ENCODE measurements around the gene CACNA2D1.
"Not testable (repeated sequence)": the region's sequence is repeated elsewhere in the genome, so short reads cannot be mapped to it uniquely, and the experiment has no call there.

CACNA2D1 gene

DNA sequence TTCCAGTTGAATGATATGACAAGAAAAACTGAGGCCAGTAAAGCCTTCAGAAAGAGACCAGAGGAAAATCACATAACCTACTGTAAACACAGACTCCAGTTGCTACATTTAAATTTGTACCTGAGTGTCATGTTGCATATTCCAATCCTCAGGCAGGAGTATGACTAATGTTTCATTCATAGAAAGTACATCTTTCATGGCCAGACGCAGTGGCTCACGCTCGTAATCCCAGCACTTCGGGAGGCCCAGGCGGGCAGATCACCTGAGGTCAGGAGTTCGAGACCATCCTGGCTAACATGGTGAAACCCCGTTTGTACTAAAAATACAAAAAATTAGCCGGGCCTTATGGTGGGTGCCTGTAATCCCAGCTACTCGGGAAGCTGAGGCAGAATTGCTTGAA lies 429.0 kb downstream of the CACNA2D1 start:
- not testable (repeated sequence) for H3K56ac ChIP-seq (ENCODE audit: low read length); H3K23ac ChIP-seq (ENCODE audit: low read length); H3K4me1 ChIP-seq (ENCODE audit: control insufficient read depth, low read depth, low read length); H4K5ac ChIP-seq (ENCODE audit: low read length); H2BK15ac ChIP-seq (replicated peaks; ENCODE audit: low read depth); H2BK120ac ChIP-seq (ENCODE audit: low read depth, low read length); DNase-seq; H2AK5ac ChIP-seq (ENCODE audit: low read length); H2BK5ac ChIP-seq (ENCODE audit: low read length); H3K9ac ChIP-seq (ENCODE audit: low read length); H3K27ac ChIP-seq (ENCODE audit: low read depth, low read length); H3K79me1 ChIP-seq (ENCODE audit: low read length); H3K4ac ChIP-seq (ENCODE audit: low read depth, low read length); H3K4me2 ChIP-seq (ENCODE audit: low read length); H3K4me3 ChIP-seq (ENCODE audit: low read length); H3K79me2 ChIP-seq (ENCODE audit: control insufficient read depth, insufficient read depth, low read length); H3K36me3 ChIP-seq (ENCODE audit: control insufficient read depth, insufficient read depth, low read length); H3K18ac ChIP-seq (ENCODE audit: low read length); H4K8ac ChIP-seq (ENCODE audit: low read depth, low read length); H3K27me3 ChIP-seq (ENCODE audit: insufficient read depth, low read length, poor library complexity)
- WGBS (ENCODE audit: extremely low coverage, insufficient coverage, low lambda C conversion rate), result no CpG with 5 or more reads among the region's 9 CpGs

DNA sequence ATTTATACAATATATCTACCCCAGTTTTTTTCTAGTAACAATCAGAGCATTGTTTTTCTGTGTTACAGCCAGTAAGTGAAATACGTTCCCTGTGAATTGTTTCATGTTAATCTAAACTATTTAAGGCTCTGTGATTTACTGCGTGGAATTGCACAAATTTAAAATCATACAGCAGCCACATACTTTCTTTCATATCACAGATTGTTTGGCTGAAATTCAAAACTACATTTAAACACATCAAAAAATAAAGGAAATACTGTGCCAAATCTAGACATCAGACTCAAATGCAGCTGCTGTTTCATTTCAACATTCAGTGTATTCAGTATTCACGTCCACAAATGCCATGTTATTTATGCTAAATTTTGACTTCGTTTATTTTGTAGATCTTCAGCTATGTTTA lies 431.1 kb downstream of the CACNA2D1 start:
- Histone ChIP-seq H2BK120ac (ENCODE audit: low read depth, low read length) (no peak overlapping the region), H4K8ac (ENCODE audit: low read depth, low read length) (no peak overlapping the region), H3K4ac (ENCODE audit: low read depth, low read length) (no peak overlapping the region), H2AK5ac (ENCODE audit: low read length) (no peak overlapping the region), H3K23ac (ENCODE audit: low read length) (no peak overlapping the region), H2BK5ac (ENCODE audit: low read length) (no peak overlapping the region), H3K27me3 (ENCODE audit: insufficient read depth, low read length, poor library complexity) (no peaks in the 10 kb centered on the region), H3K4me2 (ENCODE audit: low read length) (no peak overlapping the region), H3K79me2 (ENCODE audit: control insufficient read depth, insufficient read depth, low read length) (no peaks in the 10 kb centered on the region), H3K36me3 (ENCODE audit: control insufficient read depth, insufficient read depth, low read length) (no peaks in the 10 kb centered on the region), H3K4me3 (ENCODE audit: low read length) (no peak overlapping the region), H3K4me1 (ENCODE audit: control insufficient read depth, low read depth, low read length) (no peaks in the 10 kb centered on the region), H3K9ac (ENCODE audit: low read length) (no peak overlapping the region), H4K5ac (ENCODE audit: low read length) (no peak overlapping the region), H3K79me1 (ENCODE audit: low read length) (no peaks in the 10 kb centered on the region), H3K56ac (ENCODE audit: low read length) (no peak overlapping the region), H3K27ac (ENCODE audit: low read depth, low read length) (no peak overlapping the region), H2BK15ac (replicated peaks; ENCODE audit: low read depth) (no peak overlapping the region), H3K18ac (ENCODE audit: low read length) (no peak overlapping the region)
- WGBS (ENCODE audit: extremely low coverage, insufficient coverage, low lambda C conversion rate), result no CpG with 5 or more reads among the region's 4 CpGs
- no peak for DNase-seq

DNA sequence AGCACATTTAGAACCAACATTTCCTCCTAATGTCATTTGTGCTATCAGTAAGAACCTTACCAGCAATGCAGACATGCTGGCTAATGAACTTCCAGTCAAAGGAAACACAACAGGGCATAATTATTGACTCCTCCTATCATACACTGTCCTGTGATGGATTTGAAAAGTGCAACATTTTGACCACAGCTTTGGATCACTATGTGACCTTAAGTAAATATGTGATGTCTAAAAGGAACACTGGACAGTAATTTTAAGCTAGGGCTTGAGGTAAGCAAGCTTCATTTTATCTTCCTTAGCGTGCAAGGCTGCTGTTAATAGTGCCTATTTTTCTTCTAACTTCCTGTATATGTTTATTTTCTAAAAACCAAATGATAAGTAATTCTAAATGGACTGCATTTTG lies 433.2 kb downstream of the CACNA2D1 start:
- no peaks in the 10 kb centered on the region for H3K36me3 ChIP-seq (ENCODE audit: control insufficient read depth, insufficient read depth, low read length)
- no peak overlapping the region for H2AK5ac ChIP-seq (ENCODE audit: low read length)
- H2BK5ac ChIP-seq (ENCODE audit: low read length), result no peak overlapping the region
- no peak overlapping the region for H3K56ac ChIP-seq (ENCODE audit: low read length)
- DNase-seq, result no peak
- H3K4me1 ChIP-seq (ENCODE audit: control insufficient read depth, low read depth, low read length), result no peaks in the 10 kb centered on the region
- H3K18ac ChIP-seq (ENCODE audit: low read length), result no peak overlapping the region
- H3K4ac ChIP-seq (ENCODE audit: low read depth, low read length), result no peak overlapping the region
- H4K5ac ChIP-seq (ENCODE audit: low read length), result no peak overlapping the region
- H3K79me2 ChIP-seq (ENCODE audit: control insufficient read depth, insufficient read depth, low read length), result no peaks in the 10 kb centered on the region
- no peaks in the 10 kb centered on the region for H3K79me1 ChIP-seq (ENCODE audit: low read length)
- no peak overlapping the region for H2BK120ac ChIP-seq (ENCODE audit: low read depth, low read length)
- no peaks in the 10 kb centered on the region for H3K27me3 ChIP-seq (ENCODE audit: insufficient read depth, low read length, poor library complexity)
- H3K4me2 ChIP-seq (ENCODE audit: low read length), result no peak overlapping the region
- no peak overlapping the region for H4K8ac ChIP-seq (ENCODE audit: low read depth, low read length)
- no peak overlapping the region for H2BK15ac ChIP-seq (replicated peaks; ENCODE audit: low read depth)
- no CpG with 5 or more reads among the region's 1 CpG for WGBS (ENCODE audit: extremely low coverage, insufficient coverage, low lambda C conversion rate)
- H3K4me3 ChIP-seq (ENCODE audit: low read length), result no peak overlapping the region
- no peak overlapping the region for H3K27ac ChIP-seq (ENCODE audit: low read depth, low read length)
- H3K23ac ChIP-seq (ENCODE audit: low read length), result no peak overlapping the region
- no peak overlapping the region for H3K9ac ChIP-seq (ENCODE audit: low read length)

DNA sequence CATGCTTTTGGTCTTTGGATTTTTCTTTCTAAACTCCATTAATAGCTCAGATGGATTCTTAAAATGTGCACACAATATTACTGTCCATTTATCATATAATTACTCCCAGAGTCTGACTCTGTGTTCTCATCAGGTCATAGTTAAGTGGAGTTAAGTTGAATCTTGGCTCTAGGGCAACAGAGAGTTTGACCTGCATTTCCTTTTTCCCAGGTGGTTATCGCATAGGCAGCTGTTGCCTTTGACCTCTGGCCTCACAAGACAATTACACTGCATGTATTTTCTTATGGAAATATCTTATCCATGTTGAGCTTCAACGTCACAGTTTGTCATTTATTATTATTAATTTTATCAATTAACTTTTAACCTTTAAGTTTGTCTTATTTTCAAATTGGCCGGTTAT lies 436.3 kb downstream of the CACNA2D1 start:
- Histone ChIP-seq H3K18ac (ENCODE audit: low read length) (no peak overlapping the region), H3K79me1 (ENCODE audit: low read length) (no peaks in the 10 kb centered on the region), H2BK5ac (ENCODE audit: low read length) (no peak overlapping the region), H3K27me3 (ENCODE audit: insufficient read depth, low read length, poor library complexity) (no peaks in the 10 kb centered on the region), H3K4me3 (ENCODE audit: low read length) (no peak overlapping the region), H2AK5ac (ENCODE audit: low read length) (no peak overlapping the region), H3K27ac (ENCODE audit: low read depth, low read length) (no peak overlapping the region), H3K9ac (ENCODE audit: low read length) (no peak overlapping the region), H4K5ac (ENCODE audit: low read length) (no peak overlapping the region), H3K4ac (ENCODE audit: low read depth, low read length) (no peak overlapping the region), H2BK15ac (replicated peaks; ENCODE audit: low read depth) (no peak overlapping the region), H3K23ac (ENCODE audit: low read length) (no peak overlapping the region), H3K4me1 (ENCODE audit: control insufficient read depth, low read depth, low read length) (no peaks in the 10 kb centered on the region), H4K8ac (ENCODE audit: low read depth, low read length) (no peak overlapping the region), H2BK120ac (ENCODE audit: low read depth, low read length) (no peak overlapping the region), H3K4me2 (ENCODE audit: low read length) (no peak overlapping the region), H3K36me3 (ENCODE audit: control insufficient read depth, insufficient read depth, low read length) (no peaks in the 10 kb centered on the region), H3K79me2 (ENCODE audit: control insufficient read depth, insufficient read depth, low read length) (no peaks in the 10 kb centered on the region), H3K56ac (ENCODE audit: low read length) (no peak overlapping the region)
- no peak for DNase-seq
- no CpG with 5 or more reads among the region's 3 CpGs for WGBS (ENCODE audit: extremely low coverage, insufficient coverage, low lambda C conversion rate)

DNA sequence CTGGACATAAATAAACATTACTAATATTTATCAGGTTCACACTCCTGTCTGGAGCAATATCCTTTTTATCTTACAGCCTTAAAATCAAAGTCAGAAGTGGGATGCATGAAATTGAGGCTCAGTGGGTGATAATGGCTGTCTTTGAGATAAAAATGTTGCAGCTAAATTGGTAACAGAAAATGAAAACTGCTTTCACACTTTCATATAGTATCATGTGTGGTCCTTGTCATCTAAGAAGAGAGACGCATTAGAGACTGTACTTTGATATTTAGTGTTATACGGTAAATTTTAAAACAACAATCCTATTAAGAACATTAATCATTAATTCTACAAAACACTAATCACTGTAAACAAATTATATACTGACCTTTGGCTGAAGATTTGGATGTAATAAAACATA lies 438.5 kb downstream of the CACNA2D1 start:
- Histone ChIP-seq H4K5ac (ENCODE audit: low read length) (no peak overlapping the region), H2BK120ac (ENCODE audit: low read depth, low read length) (no peak overlapping the region), H2BK15ac (replicated peaks; ENCODE audit: low read depth) (no peak overlapping the region), H4K8ac (ENCODE audit: low read depth, low read length) (no peak overlapping the region), H3K4me3 (ENCODE audit: low read length) (no peak overlapping the region), H3K36me3 (ENCODE audit: control insufficient read depth, insufficient read depth, low read length) (no peaks in the 10 kb centered on the region), H3K23ac (ENCODE audit: low read length) (no peak overlapping the region), H3K9ac (ENCODE audit: low read length) (no peak overlapping the region), H3K4ac (ENCODE audit: low read depth, low read length) (no peak overlapping the region), H3K79me1 (ENCODE audit: low read length) (no peaks in the 10 kb centered on the region), H3K18ac (ENCODE audit: low read length) (no peak overlapping the region), H3K27ac (ENCODE audit: low read depth, low read length) (no peak overlapping the region), H2AK5ac (ENCODE audit: low read length) (no peak overlapping the region), H3K79me2 (ENCODE audit: control insufficient read depth, insufficient read depth, low read length) (no peaks in the 10 kb centered on the region), H2BK5ac (ENCODE audit: low read length) (no peak overlapping the region), H3K4me2 (ENCODE audit: low read length) (no peak overlapping the region), H3K56ac (ENCODE audit: low read length) (no peak overlapping the region), H3K4me1 (ENCODE audit: control insufficient read depth, low read depth, low read length) (no peaks in the 10 kb centered on the region), H3K27me3 (ENCODE audit: insufficient read depth, low read length, poor library complexity) (no peaks in the 10 kb centered on the region)
- 100% methylated on average over 1 of the region's 2 CpGs for WGBS (ENCODE audit: extremely low coverage, insufficient coverage, low lambda C conversion rate)
- DNase-seq, result no peak

DNA sequence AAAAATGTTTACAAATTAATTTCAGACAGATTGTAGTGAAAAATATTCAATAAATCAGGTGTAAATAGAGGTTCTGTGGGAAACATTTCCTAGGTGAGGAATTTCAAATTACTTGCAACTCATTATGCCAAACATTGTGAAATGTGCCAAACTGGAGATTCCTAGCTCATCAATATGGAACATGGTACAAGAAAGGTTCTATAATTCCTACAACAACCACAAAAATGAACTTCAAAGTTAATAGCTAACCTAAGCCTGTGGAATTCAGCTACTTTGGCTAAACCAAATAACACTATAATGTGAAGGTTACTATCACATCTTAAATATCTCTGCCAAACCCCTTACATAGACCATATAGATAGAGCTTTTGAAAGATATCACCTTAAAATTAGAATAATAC lies 450.4 kb downstream of the CACNA2D1 start:
- Histone ChIP-seq H2BK15ac (replicated peaks; ENCODE audit: low read depth) (no peak overlapping the region), H3K23ac (ENCODE audit: low read length) (no peak overlapping the region), H3K4me3 (ENCODE audit: low read length) (no peak overlapping the region), H3K79me1 (ENCODE audit: low read length) (no peaks in the 10 kb centered on the region), H3K4ac (ENCODE audit: low read depth, low read length) (no peak overlapping the region), H3K18ac (ENCODE audit: low read length) (no peak overlapping the region), H3K4me1 (ENCODE audit: control insufficient read depth, low read depth, low read length) (no peaks in the 10 kb centered on the region), H3K56ac (ENCODE audit: low read length) (no peak overlapping the region), H3K36me3 (ENCODE audit: control insufficient read depth, insufficient read depth, low read length) (no peaks in the 10 kb centered on the region), H4K5ac (ENCODE audit: low read length) (no peak overlapping the region), H3K79me2 (ENCODE audit: control insufficient read depth, insufficient read depth, low read length) (no peaks in the 10 kb centered on the region), H2BK5ac (ENCODE audit: low read length) (no peak overlapping the region), H2AK5ac (ENCODE audit: low read length) (no peak overlapping the region), H4K8ac (ENCODE audit: low read depth, low read length) (no peak overlapping the region), H3K9ac (ENCODE audit: low read length) (no peak overlapping the region), H3K4me2 (ENCODE audit: low read length) (no peak overlapping the region), H3K27ac (ENCODE audit: low read depth, low read length) (no peak overlapping the region), H3K27me3 (ENCODE audit: insufficient read depth, low read length, poor library complexity) (no peaks in the 10 kb centered on the region), H2BK120ac (ENCODE audit: low read depth, low read length) (no peak overlapping the region)
- DNase-seq, result no peak
